SJSA1 (cell line): ENCODE data around the gene GLB1L2. TPM values are rescaled to one million over a fixed set of nuclear protein-coding genes. Genes with fewer than 3 reads are reported as not detected.

Experiments
- total RNA-seq: library from RNA; depleted of rRNA; stranded (reverse); fragments of >200 nt; shearing (Covaris generic); gene quantifications from 2 replicates; pipeline ENCODE4 v1.2.3, GENCODE V29; 2014; rRNA removed

GLB1L2 gene
- total RNA-seq, 1 experiment from 2014 or later: not detected

Other genes with a start within 250 kb of the GLB1L2 start
- 15.2 and 29.4 TPM in 2 replicates for gene NCAPD3, start 108.0 kb upstream of the GLB1L2 start, total RNA-seq
- gene VPS26B, start 107.3 kb upstream of the GLB1L2 start, total RNA-seq: 15.7 and 17.8 TPM in 2 replicates
- gene THYN1, start 78.6 kb upstream of the GLB1L2 start, total RNA-seq: 24.7 and 34.7 TPM in 2 replicates
- gene ACAD8, start 78.4 kb upstream of the GLB1L2 start, total RNA-seq: 7.9 and 11.3 TPM in 2 replicates
- not detected in 2 replicates for gene GLB1L3, start 55.6 kb upstream of the GLB1L2 start, total RNA-seq
- not detected in 2 replicates for gene B3GAT1, start 80.3 kb downstream of the GLB1L2 start, total RNA-seq